ENCODE results near the gene LAMB4.
"Not testable (repeated sequence)": the region's sequence is repeated elsewhere in the genome, so short reads cannot be mapped to it uniquely, and the experiment has no call there.

Gene LAMB4

GRCh38 chr7:108051454-108051853 is 78.7 kb downstream of the LAMB4 start:
- no peak overlapping the region for H3K27ac Mint-ChIP-seq
- H3K4me3 Mint-ChIP-seq, result no peak overlapping the region
- no peaks in the 10 kb centered on the region for H3K9me3 Mint-ChIP-seq
- H3K36me3 Mint-ChIP-seq (ENCODE audit: low read depth), result no peaks in the 10 kb centered on the region
- no peaks in the 10 kb centered on the region for H3K4me1 Mint-ChIP-seq (ENCODE audit: low read depth)
- no peaks in the 10 kb centered on the region for H3K27me3 Mint-ChIP-seq
- intact Hi-C loops (cut with micrococcal nuclease), result no loop called here

DNA sequence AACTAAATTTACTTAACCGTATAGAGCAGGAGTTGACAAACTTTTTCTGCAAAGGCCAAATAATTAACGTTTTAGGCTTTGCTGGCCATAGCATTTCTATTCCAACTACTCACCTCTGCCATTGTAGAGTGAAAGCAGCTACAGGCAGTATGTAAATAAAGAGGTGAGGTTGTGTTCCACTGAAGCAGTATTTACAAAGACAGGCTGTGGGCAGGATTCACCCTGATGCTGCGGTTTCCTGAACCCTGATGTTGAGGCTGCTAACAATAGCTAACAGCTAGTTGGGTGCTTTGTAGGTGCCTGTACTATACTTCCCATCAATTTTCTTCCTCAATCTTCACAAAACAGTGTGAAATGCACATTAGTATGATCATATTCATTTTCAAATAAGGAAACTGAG is 80.2 kb downstream of the LAMB4 start:
- Mint-ChIP-seq H3K9me3 (no peaks in the 10 kb centered on the region), H3K36me3 (ENCODE audit: low read depth) (no peaks in the 10 kb centered on the region), H3K27me3 (no peaks in the 10 kb centered on the region), H3K4me3 (no peak overlapping the region), H3K27ac (no peak overlapping the region), H3K4me1 (ENCODE audit: low read depth) (no peaks in the 10 kb centered on the region)
- intact Hi-C loops (cut with micrococcal nuclease), result no loop called here

DNA sequence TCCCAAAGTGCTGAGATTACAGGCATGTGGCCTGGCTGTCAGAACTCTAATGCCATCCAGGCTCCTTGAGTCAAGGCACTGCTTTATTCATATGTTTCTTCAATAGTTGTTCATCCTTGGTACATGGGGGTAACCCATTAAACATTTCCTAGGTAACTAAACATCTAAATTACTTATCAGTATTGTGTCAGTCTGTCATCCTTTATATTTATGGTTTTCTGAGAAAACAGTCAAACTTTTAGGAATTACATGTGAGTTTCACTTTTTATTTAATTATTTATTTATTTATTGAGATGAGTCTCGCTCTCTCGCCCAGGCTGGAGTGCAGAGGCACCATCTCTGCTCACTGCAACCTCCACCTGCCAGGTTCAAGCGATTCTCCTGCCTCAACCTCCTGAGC is 81.7 kb downstream of the LAMB4 start:
- intact Hi-C loops (cut with micrococcal nuclease), result no loop called here
- no peak overlapping the region for H3K4me3 Mint-ChIP-seq
- no peaks in the 10 kb centered on the region for H3K36me3 Mint-ChIP-seq (ENCODE audit: low read depth)
- no peak overlapping the region for H3K27ac Mint-ChIP-seq
- no peaks in the 10 kb centered on the region for H3K9me3 Mint-ChIP-seq
- no peaks in the 10 kb centered on the region for H3K4me1 Mint-ChIP-seq (ENCODE audit: low read depth)
- no peaks in the 10 kb centered on the region for H3K27me3 Mint-ChIP-seq

DNA sequence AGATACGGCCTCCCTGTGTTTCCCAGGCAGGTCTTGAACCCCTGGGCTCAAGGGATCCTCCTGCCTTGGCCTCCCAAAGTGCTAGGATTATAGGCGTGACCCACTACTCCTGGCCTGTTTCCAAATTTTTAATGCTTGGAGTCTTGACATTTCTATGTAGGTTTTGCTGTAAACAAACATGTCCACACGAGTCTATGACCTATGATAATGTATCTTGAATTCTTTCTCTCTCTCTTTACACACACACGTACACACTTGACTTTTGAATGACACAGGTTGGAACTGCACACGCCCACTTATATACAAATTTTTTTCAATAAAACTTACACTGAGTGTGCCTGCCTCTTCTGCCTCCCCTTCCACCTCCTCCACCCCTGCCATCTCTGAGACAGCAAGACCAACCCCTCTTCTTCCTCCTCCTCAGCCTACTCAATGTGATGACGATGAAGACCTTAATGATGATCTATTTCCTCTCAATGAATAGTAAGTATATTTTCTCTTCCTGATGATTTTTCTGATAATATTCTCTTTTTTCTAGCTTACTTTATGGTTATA is 83.1 kb downstream of the LAMB4 start:
- Mint-ChIP-seq H3K27me3 (no peaks in the 10 kb centered on the region), H3K4me3 (no peak overlapping the region), H3K27ac (no peak overlapping the region), H3K36me3 (ENCODE audit: low read depth) (no peaks in the 10 kb centered on the region), H3K4me1 (ENCODE audit: low read depth) (no peaks in the 10 kb centered on the region), H3K9me3 (no peaks in the 10 kb centered on the region)
- intact Hi-C loops (cut with micrococcal nuclease), result no loop called here

DNA sequence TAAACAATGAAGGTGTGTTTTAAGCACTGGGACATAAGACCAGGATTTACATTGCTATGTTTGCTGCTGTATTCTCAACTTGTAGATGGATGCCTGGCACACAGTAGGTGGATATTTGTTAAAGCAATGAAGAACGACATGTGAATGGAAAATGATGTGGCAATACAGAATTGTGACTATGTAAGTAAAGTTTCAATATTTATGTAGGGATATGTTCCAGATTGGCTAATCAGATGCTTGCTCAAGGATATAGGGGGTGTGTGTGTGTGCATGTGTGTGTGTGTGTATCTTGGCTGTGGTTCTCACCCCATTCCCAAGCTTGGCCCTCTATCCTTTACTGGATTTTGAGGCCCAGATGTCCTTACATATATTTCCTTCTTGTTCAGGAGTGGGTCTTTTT is 84.5 kb downstream of the LAMB4 start:
- Mint-ChIP-seq H3K4me1 (ENCODE audit: low read depth) (no peaks in the 10 kb centered on the region), H3K27me3 (peaks cover 4% of the 10 kb centered on the region), H3K9me3 (no peaks in the 10 kb centered on the region), H3K27ac (no peak overlapping the region), H3K4me3 (no peak overlapping the region), H3K36me3 (ENCODE audit: low read depth) (no peaks in the 10 kb centered on the region)
- intact Hi-C loops (cut with micrococcal nuclease), result no loop called here

GRCh38 chr7:108045154-108045553 is 85.0 kb downstream of the LAMB4 start:
- H3K9me3 Mint-ChIP-seq, result no peaks in the 10 kb centered on the region
- intact Hi-C loops (cut with micrococcal nuclease), result no loop called here

DNA sequence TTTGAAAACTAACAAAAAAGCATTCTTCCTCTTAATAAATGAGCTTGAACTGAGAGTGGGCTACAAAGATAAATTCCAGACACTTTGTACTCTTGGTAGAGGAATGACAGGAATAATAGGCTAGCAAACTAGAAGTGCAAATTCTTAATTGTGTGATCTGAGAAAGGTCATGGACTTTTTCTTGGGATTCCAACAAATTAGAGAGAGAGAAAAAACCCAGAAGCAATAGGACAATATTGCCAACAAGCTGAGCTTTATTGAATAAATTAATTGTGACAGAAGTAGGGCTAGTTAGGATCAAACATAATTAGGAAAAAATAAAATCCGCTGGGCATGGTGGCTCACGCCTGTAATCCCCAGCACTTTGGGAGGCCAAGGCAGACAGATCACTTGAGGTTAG is 85.8 kb downstream of the LAMB4 start:
- H3K9me3 Mint-ChIP-seq, result no peaks in the 10 kb centered on the region
- H3K27ac Mint-ChIP-seq, result no peak overlapping the region
- no peaks in the 10 kb centered on the region for H3K36me3 Mint-ChIP-seq (ENCODE audit: low read depth)
- no peaks in the 10 kb centered on the region for H3K4me1 Mint-ChIP-seq (ENCODE audit: low read depth)
- intact Hi-C loops (cut with micrococcal nuclease), result no loop called here
- no peak overlapping the region for H3K4me3 Mint-ChIP-seq
- H3K27me3 Mint-ChIP-seq, result peaks cover 5% of the 10 kb centered on the region

More at GRCh38 chr7:108045154-108045553, 85.0 kb downstream of the LAMB4 start:
- H3K4me3 Mint-ChIP-seq, result no peak overlapping the region
- peaks cover 5% of the 10 kb centered on the region for H3K27me3 Mint-ChIP-seq
- H3K36me3 Mint-ChIP-seq (ENCODE audit: low read depth), result no peaks in the 10 kb centered on the region
- no peak overlapping the region for H3K27ac Mint-ChIP-seq
- H3K4me1 Mint-ChIP-seq (ENCODE audit: low read depth), result no peaks in the 10 kb centered on the region

DNA sequence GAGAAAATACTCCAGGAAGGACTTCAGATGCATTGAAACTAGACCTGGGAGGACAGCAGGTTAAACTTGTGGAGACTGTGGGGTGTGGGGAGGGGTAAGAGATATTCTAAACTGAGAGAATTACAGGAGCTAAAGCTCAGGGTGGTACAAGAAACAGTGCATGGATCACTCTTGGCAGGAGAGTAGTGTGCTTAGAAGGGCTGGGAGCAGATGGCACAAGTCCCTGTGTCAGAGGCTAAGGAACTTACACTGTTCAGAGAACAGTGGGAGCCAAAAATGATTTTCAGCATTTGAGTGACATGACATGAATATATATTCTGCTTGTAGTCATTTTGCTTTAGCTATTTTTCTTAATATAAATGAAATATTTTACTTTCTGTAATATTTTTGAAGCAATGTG is 91.2 kb downstream of the LAMB4 start:
- intact Hi-C loops (cut with micrococcal nuclease), result no loop called here
- Mint-ChIP-seq H3K9me3 (no peaks in the 10 kb centered on the region), H3K4me3 (no peak overlapping the region), H3K27ac (no peak overlapping the region), H3K4me1 (ENCODE audit: low read depth) (no peaks in the 10 kb centered on the region), H3K36me3 (ENCODE audit: low read depth) (no peaks in the 10 kb centered on the region), H3K27me3 (peaks cover 5% of the 10 kb centered on the region)

DNA sequence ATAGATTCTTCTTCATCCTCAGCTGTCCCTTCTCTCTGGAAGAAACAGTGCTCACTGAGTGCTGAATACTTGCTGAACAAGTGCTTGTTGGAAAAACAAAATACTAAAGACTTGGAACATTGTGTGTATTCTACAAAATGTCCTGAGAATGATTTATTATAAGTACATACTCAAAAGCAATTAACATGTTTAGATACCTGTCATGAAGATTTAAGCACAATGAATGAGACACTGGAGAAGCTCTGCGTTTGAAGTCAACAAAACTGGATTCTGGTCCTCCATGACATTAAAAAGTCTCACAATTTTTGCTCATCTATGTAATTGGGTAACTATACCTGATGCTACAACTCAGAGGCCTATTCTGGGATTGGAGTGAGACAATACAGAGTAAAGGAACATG is 92.4 kb downstream of the LAMB4 start:
- no peaks in the 10 kb centered on the region for H3K4me1 Mint-ChIP-seq (ENCODE audit: low read depth)

DNA sequence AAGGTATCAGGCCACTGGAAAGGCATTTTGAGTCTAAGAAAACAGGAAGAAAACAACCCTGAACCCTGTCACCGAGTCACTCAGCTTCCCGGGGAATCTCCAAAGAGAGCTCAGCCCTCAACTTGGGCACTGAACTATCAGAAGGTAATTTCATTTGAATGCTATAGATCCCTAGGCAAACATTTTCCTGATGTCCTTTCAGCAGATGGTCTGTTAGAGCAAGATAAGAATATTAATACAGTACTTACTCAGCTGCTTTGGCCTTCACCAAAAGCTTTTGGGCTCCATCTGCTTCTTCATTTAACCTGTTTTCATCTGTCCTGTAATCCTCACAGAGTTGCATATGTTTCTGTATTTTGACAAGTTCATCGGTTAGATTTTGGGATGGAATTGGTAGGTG is 93.0 kb downstream of the LAMB4 start:
- no peaks in the 10 kb centered on the region for H3K36me3 Mint-ChIP-seq (ENCODE audit: low read depth)
- H3K27me3 Mint-ChIP-seq, result peaks cover 5% of the 10 kb centered on the region
- H3K9me3 Mint-ChIP-seq, result no peaks in the 10 kb centered on the region
- intact Hi-C loops (cut with micrococcal nuclease), result no loop called here
- no peak overlapping the region for H3K27ac Mint-ChIP-seq
- H3K4me3 Mint-ChIP-seq, result no peak overlapping the region
- no peaks in the 10 kb centered on the region for H3K4me1 Mint-ChIP-seq (ENCODE audit: low read depth)

More for the DNA sequence above, 92.4 kb downstream of the LAMB4 start:
- Mint-ChIP-seq H3K27me3 (peaks cover 5% of the 10 kb centered on the region), H3K4me3 (no peak overlapping the region), H3K27ac (no peak overlapping the region), H3K9me3 (no peaks in the 10 kb centered on the region), H3K36me3 (ENCODE audit: low read depth) (no peaks in the 10 kb centered on the region)
- intact Hi-C loops (cut with micrococcal nuclease), result no loop called here

- no peaks in the 10 kb centered on the region for H3K36me3 Mint-ChIP-seq (ENCODE audit: low read depth)
- peaks cover 1% of the 10 kb centered on the region for H3K27me3 Mint-ChIP-seq
- no peak overlapping the region for H3K27ac Mint-ChIP-seq
- intact Hi-C loops (cut with micrococcal nuclease), result no loop called here
- H3K9me3 Mint-ChIP-seq, result no peaks in the 10 kb centered on the region
- no peaks in the 10 kb centered on the region for H3K4me1 Mint-ChIP-seq (ENCODE audit: low read depth)
- H3K4me3 Mint-ChIP-seq, result no peak overlapping the region
Observed at GRCh38 chr7:108034586-108034985, 95.6 kb downstream of the LAMB4 start.

DNA sequence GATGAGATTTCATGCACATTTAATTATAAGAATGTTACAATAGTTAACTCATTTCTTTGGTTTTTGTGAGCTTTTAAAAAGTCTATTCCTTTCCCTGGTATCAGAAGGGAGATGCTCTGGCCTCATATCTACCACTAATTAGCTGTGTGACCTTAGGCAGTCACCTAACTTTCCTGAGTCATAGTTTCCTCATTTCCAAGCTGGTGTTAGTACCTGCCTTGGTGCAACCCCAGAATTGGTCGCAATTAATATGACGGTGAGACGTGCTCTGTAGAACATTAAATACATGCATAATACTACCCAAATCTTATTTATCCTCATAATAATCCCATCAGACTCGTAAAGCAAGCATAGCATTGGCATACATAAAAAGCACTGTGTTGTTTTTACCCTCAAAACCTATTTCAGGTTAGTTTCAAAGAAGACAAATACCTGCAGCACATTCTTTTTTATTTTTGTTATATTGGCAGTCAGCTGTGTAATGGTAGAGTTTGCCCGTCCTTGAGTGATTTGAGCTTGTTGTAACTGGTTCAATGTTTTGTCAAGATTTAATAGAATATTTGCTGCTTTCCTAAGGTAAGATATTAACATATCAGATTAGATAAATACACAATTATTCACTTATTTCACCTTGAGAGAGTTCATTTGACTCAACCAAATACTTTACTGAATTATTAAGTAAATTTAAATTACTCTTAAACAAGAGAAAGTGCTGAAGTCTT is 96.2 kb downstream of the LAMB4 start:
- peaks cover 1% of the 10 kb centered on the region for H3K27me3 Mint-ChIP-seq
- H3K4me1 Mint-ChIP-seq (ENCODE audit: low read depth), result no peaks in the 10 kb centered on the region
- no peak overlapping the region for H3K4me3 Mint-ChIP-seq
- H3K27ac Mint-ChIP-seq, result no peak overlapping the region
- H3K36me3 Mint-ChIP-seq (ENCODE audit: low read depth), result no peaks in the 10 kb centered on the region
- H3K9me3 Mint-ChIP-seq, result no peaks in the 10 kb centered on the region
- intact Hi-C loops (cut with micrococcal nuclease), result no loop called here

GRCh38 chr7:108033309-108033708 is 96.9 kb downstream of the LAMB4 start:
- H3K4me1 Mint-ChIP-seq (ENCODE audit: low read depth); H3K9me3 Mint-ChIP-seq; H3K27ac Mint-ChIP-seq; H3K36me3 Mint-ChIP-seq (ENCODE audit: low read depth); H3K27me3 Mint-ChIP-seq; intact Hi-C loops (cut with micrococcal nuclease); H3K4me3 Mint-ChIP-seq: not testable (repeated sequence)

GRCh38 chr7:108030516-108030915 is 99.6 kb downstream of the LAMB4 start:
- Mint-ChIP-seq H3K4me3 (no peak overlapping the region), H3K36me3 (ENCODE audit: low read depth) (no peaks in the 10 kb centered on the region), H3K27me3 (peaks cover 1% of the 10 kb centered on the region), H3K4me1 (ENCODE audit: low read depth) (no peaks in the 10 kb centered on the region), H3K27ac (no peak overlapping the region), H3K9me3 (no peaks in the 10 kb centered on the region)
- intact Hi-C loops (cut with micrococcal nuclease), result no loop called here

DNA sequence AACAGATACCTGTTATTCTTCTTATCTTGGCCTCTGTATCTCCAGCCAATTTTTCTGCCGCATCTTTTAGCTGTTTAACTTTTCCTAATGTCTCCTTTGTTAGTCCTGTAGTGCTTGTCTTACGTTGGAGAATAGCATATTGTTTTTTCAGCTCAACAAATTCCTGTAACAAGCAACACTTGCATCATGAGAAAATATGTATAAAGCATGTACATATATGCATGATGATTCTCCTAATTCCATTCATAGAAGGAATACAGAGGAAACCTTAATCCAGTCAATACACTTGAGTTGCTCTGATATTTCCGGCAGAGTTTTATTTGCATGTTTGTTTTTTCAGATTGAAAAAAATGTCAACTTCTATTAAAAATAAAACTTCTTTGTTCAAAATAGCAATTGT is 101.1 kb downstream of the LAMB4 start:
- Mint-ChIP-seq H3K27me3 (peaks cover 6% of the 10 kb centered on the region), H3K4me3 (no peak overlapping the region), H3K36me3 (ENCODE audit: low read depth) (no peaks in the 10 kb centered on the region), H3K27ac (no peak overlapping the region), H3K9me3 (no peaks in the 10 kb centered on the region), H3K4me1 (ENCODE audit: low read depth) (no peaks in the 10 kb centered on the region)
- intact Hi-C loops (cut with micrococcal nuclease), result no loop called here

Data from dendritic cell treated with granulocyte-macrophage colony-stimulating factor and Interleukin-4, amounts not matched to agents 40 ng/mL and 50 ng/mL, for 4 days (primary cell).